Coronary artery (tissue), 2 donors: ENCODE data around the gene ANKRD28.

Experiments
- DNase-seq: peaks from one replicate; pipeline ENCODE4 v3.0.0-alpha.2; 2017; ENCODE audit warnings: low spot score
- H3K27ac ChIP-seq, 2 donors: fragments of 200-600 bp; sonication (generic); one replicate each; pipeline ENCODE4 v1.5.1; 2016 to 2019
- H3K4me3 ChIP-seq: fragments of 200-600 bp; sonication (generic); 2 replicates; pipeline ENCODE4 v1.5.1; 2016; ENCODE audit warnings: mild to moderate bottlenecking, moderate library complexity
- CTCF ChIP-seq: fragments of 200-600 bp; sonication (generic); IDR thresholded peaks from one replicate; pipeline ENCODE4 v1.5.1; 2019; ENCODE audit warnings: antibody characterized with exemption

ANKRD28 gene

GRCh38 chr3:15726043-15726442 is 71.7 kb downstream of the ANKRD28 start:
- no peak for DNase-seq
- H3K4me3 ChIP-seq = no peak overlapping the region
- H3K27ac ChIP-seq = no peak overlapping the region
- TF ChIP-seq CTCF = no peak

- Histone ChIP-seq H3K4me3 (no peak overlapping the region), H3K27ac (no peak overlapping the region)
- no peak for DNase-seq
- TF ChIP-seq CTCF = no peak
These were observed 73.3 kb downstream of the ANKRD28 start for GRCh38 chr3:15724446-15724845.

GRCh38 chr3:15723624-15723884 is 74.2 kb downstream of the ANKRD28 start:
- Histone ChIP-seq H3K27ac (no peak overlapping the region), H3K4me3 (no peak overlapping the region)
- TF ChIP-seq CTCF = no peak
- no peak for DNase-seq

GRCh38 chr3:15722877-15723623 is 74.7 kb downstream of the ANKRD28 start:
- Histone ChIP-seq H3K4me3 (no peak overlapping the region), H3K27ac (no peak overlapping the region)
- no peak for DNase-seq
- TF ChIP-seq CTCF = no peak

GRCh38 chr3:15716178-15716577 is 81.6 kb downstream of the ANKRD28 start:
- no peak for DNase-seq
- Histone ChIP-seq H3K27ac (no peak overlapping the region), H3K4me3 (no peak overlapping the region)
- no peak for TF ChIP-seq CTCF

- H3K27ac ChIP-seq = no peak overlapping the region
- no peak for DNase-seq
- H3K4me3 ChIP-seq = no peak overlapping the region
- TF ChIP-seq CTCF = no peak
These were observed 83.3 kb downstream of the ANKRD28 start for GRCh38 chr3:15714448-15714847.

GRCh38 chr3:15713364-15713763 is 84.4 kb downstream of the ANKRD28 start:
- no peak for TF ChIP-seq CTCF
- no peak overlapping the region for H3K4me3 ChIP-seq
- no peak for DNase-seq
- no peak overlapping the region for H3K27ac ChIP-seq
